ENCODE measurements around the gene KRTAP17-1.
"Not testable (repeated sequence)": the region's sequence is repeated elsewhere in the genome, so short reads cannot be mapped to it uniquely, and the experiment has no call there.

Gene KRTAP17-1

DNA sequence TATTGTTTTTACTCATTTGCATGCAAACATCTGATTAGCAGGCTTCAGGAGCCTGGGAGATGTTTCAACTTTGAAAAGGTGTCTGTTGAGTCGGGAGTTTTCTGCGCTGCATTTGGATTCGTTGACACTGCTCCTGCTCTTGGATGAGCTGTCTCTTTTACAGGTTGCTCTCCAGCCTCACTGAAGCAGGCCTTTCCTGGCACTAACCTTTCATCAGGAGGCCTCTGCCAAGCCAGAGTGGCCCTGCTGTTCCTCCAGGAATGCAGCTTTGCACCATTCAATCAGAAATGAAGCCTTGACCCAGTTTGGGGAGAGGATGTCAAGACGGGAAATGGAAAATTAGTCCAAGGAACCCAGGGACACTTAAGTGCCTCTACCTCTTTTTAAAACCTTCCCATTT lies 12.5 kb downstream of the KRTAP17-1 start:
- DNase-seq (ENCODE audit: low read depth in 2 of 2), result no peak

GRCh38 chr17:41301916-41302901 lies 13.3 kb downstream of the KRTAP17-1 start, which contains the start of gene KRTAP29-1:
TSS of gene KRTAP29-1 (minus strand) at chr17:41302851. CDS start at chr17:41302851, 0 bp downstream.
- DNase-seq (ENCODE audit: low read depth in 2 of 2), result no peak

GRCh38 chr17:41301204-41301790 lies 14.2 kb downstream of the KRTAP17-1 start:
- no peak for DNase-seq (ENCODE audit: low read depth in 2 of 2)

DNA sequence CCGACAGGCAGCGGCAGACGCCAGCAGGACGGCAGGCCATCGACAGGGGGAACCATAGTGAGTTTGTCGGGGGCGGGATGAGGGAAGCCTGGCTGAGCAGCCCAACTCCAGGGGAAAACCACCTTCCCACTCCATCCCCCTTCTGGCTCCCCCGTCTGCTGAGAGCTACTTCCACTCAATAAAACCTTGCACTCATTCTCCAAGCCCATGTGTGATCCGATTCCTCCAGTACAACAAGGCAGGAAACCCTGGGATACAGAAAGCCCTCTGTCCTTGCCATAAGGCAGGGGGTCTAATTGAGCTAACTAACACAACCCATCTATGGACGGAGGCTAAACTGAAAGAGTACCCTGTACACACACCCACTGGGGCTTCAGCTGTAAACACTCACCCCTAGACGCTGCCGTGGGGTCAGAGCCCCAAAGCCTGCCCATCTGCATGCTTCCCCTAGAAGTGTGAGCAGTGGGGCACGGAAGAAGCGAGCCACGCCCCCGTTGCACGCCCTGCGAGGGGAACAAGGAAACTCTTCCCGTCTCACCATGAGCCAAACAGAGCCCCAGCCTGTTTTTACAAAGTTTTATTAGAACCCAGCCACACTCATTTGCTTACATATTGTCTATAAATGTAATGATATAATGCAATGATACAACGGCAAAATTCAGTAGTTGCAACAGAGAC lies 16.9 kb downstream of the KRTAP17-1 start:
- no peak for DNase-seq (ENCODE audit: low read depth in 2 of 2)

DNA sequence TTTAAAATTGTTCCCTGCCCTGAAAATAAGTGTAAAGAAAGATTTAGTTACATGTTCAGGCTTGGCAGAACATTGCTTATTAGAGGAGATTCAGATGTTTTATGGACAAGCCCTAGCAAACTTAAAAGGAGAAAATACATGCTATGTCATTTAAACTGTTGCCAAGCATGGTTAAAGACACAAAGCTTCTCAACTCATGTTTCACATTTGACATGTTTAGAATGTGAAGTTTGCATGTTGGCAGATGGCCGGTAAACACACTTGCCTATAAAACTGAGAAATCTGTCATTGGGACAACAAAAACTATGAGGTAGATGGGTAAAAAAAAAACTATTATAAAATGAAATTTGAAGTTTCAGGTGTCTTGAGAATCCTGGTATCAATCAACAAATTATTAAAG lies 18.7 kb downstream of the KRTAP17-1 start:
- no peak for DNase-seq (ENCODE audit: low read depth in 2 of 2)

- DNase-seq (ENCODE audit: low read depth in 2 of 2), result no peak
Observed at GRCh38 chr17:41294016-41294415, 21.5 kb downstream of the KRTAP17-1 start.

DNA sequence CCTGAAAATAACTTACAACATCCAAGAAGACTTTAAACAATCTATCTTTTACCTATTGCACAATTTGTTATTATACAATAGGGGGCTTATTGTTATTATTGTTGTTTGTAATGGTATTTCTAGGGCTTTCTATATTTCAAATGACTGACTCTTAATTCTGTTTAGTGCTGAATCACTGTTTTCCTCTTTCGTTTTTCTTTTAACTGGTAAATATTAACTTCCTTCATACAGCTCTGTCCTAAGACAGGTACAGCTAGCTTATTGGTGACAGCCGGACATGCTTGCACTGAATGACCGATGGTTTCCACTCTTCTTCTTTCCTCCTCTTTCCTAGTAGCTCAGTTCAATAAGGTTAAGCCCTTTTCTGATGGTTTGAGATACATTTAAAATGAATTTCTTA lies 28.5 kb downstream of the KRTAP17-1 start:
- no peak for DNase-seq (ENCODE audit: low read depth in 2 of 2)

DNA sequence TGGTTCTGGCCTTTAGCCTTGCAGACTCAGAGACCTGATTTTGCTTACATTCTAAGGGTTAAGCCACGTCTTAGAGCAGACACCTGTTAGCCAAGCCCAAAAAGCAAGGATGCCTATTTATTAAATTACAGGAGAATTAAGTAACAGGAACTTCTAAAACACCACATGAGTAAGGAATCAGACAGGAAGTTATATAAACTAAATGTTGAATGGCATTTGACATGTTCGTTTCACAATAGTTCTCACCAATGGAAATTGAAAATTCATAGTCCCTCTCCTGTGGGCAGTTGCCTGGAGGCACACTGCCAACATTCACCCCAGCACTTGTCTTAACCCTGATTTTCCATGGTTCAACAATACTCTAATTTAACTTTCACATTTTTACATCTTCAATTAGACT lies 31.0 kb downstream of the KRTAP17-1 start:
- DNase-seq (ENCODE audit: low read depth in 2 of 2), result no peak

DNA sequence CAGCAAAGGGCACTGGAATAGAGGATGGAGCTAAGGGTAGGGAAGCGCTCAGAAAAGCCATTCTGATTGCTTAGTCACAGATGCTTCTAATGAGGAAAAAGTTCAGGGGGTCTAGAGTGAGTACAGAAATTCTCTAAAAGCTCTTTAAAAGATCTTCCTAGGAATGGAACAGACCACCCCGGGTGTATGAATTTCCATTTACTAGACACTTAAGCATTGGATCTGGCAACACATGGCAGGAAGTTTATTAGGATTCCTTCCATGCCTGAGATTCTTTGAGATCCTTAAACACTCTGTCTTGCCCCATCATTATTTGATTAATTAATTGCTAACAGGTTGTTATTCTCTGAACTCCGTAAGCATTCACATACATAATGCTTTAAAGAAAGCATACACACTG lies 31.5 kb downstream of the KRTAP17-1 start:
- no peak for DNase-seq (ENCODE audit: low read depth in 2 of 2)

GRCh38 chr17:41278176-41278955 lies 37.1 kb downstream of the KRTAP17-1 start:
- no peak for DNase-seq (ENCODE audit: low read depth in 2 of 2)

DNA sequence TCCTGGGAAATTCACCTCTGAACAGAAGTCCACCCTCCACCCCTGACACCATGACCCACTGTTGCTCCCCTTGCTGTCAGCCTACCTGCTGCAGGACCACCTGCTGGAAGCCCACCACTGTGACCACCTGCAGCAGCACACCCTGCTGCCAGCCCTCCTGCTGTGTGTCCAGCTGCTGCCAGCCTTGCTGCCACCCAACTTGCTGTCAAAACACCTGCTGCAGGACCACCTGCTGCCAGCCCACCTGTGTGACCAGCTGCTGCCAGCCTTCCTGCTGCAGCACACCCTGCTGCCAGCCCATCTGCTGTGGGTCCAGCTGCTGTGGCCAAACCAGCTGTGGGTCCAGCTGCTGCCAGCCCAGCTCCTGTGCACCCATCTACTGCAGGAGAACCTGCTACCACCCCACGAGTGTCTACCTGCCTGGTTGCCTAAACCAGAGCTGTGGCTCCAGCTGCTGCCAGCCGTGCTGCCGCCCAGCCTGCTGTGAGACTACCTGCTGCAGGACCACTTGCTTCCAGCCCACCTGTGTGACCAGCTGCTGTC lies 39.8 kb downstream of the KRTAP17-1 start, which contains the start of gene KRTAP9-7:
KRTAP9-7 (plus strand) TSS at position 51 of the 543 bp plus-strand sequence; CDS start at position 51, 0 bp downstream.
- not testable (repeated sequence) for DNase-seq (ENCODE audit: low read depth in 2 of 2)

DNA sequence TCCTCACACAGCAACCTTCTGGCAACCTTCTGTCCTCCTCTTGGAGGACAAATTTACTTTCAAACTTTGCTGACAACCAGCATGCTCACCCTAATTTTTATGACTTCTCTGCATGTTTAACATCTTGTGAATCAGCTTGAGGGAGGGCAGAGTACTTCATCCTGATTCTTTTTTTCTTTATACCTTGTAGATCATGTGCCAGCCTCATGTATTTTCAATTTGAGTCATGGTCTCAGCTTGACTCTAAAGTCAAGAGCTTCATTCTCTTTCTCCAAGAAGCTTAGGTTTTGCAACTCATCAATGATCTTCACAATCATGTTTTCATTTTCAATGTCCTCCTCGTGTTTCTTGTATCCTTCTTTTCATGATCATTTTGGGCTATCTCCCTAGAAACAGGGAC lies 43.7 kb downstream of the KRTAP17-1 start:
- no peak for DNase-seq (ENCODE audit: low read depth in 2 of 2)

DNA sequence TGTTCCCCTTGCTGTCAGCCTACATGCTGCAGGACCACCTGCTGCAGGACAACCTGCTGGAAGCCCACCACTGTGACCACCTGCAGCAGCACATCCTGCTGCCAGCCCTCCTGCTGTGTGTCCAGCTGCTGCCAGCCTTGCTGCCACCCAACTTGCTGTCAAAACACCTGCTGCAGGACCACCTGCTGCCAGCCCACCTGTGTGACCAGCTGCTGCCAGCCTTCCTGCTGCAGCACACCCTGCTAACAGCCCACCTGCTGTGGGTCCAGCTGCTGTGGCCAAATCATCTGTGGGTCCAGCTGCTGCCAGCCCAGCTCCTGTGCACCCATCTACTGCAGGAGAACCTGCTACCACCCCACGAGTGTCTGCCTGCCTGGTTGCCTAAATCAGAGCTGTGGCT lies 44.2 kb downstream of the KRTAP17-1 start:
- not testable (repeated sequence) for DNase-seq (ENCODE audit: low read depth in 2 of 2)

- no peak for DNase-seq (ENCODE audit: low read depth in 2 of 2)
Observed at GRCh38 chr17:41267711-41268110, 47.8 kb downstream of the KRTAP17-1 start.

DNA sequence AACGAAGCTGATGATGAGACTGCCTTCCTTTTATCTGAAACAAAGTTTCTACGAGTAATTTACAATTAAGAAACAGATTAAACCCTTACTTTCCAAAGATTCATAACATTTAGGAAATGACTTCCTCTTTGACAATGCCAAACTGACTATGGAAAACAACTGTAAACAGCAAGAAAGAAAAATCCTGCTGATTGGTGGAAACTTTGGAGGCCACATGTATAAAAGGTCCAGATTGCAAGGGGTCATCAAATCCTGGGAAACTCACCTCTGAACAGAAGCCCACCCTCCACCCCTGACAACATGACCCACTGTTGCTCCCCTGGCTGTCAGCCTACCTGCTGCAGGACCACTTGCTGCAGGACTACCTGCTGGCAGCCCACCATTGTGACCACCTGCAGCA lies 50.4 kb downstream of the KRTAP17-1 start, which contains the start of gene KRTAP9-6:
KRTAP9-6 (plus strand) TSS at position 301 of the 400 bp plus-strand sequence; CDS start at position 301, 0 bp downstream.
- DNase-seq (ENCODE audit: low read depth in 2 of 2), result no peak

Data from stimulated activated CD8-positive, alpha-beta memory T cell treated with anti-CD3 and anti-CD28 coated beads, Interleukin-7, amount 100 ng/mL, for 1 hour (primary cell).